GM12872 (cell line): Measurements from ENCODE around the gene SLBP.

Experiments used
- TF ChIP-seq, protein P1 (sequence below): IDR thresholded peaks from 3 replicates; pipeline ENCODE4 v1.5.1; 2011; ENCODE audit warnings: low read depth, mild to moderate bottlenecking, low read length, moderate library complexity; ENCODE audit not compliant: insufficient read depth

The SLBP gene

DNA sequence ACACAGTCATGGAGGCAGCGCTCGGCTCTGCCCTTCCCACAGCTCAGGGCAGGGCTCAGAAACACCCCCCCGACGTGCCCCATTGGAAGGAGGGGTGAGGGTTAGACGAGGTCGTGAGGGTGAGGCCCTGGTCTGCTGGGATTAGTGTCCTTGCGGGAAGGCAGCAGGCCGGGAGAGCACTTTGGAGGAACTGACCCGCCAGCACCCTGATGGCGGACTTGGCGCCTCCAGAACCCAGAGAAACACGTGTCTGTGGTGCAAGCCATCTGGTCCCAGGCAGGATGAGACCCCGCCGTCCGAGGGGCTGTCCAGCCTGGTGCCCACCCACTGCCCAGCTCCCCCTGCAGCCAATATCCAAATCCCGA lies 35.5 kb upstream of the SLBP start:
- TF ChIP-seq, protein P1, sequence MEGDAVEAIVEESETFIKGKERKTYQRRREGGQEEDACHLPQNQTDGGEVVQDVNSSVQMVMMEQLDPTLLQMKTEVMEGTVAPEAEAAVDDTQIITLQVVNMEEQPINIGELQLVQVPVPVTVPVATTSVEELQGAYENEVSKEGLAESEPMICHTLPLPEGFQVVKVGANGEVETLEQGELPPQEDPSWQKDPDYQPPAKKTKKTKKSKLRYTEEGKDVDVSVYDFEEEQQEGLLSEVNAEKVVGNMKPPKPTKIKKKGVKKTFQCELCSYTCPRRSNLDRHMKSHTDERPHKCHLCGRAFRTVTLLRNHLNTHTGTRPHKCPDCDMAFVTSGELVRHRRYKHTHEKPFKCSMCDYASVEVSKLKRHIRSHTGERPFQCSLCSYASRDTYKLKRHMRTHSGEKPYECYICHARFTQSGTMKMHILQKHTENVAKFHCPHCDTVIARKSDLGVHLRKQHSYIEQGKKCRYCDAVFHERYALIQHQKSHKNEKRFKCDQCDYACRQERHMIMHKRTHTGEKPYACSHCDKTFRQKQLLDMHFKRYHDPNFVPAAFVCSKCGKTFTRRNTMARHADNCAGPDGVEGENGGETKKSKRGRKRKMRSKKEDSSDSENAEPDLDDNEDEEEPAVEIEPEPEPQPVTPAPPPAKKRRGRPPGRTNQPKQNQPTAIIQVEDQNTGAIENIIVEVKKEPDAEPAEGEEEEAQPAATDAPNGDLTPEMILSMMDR = no peak

DNA sequence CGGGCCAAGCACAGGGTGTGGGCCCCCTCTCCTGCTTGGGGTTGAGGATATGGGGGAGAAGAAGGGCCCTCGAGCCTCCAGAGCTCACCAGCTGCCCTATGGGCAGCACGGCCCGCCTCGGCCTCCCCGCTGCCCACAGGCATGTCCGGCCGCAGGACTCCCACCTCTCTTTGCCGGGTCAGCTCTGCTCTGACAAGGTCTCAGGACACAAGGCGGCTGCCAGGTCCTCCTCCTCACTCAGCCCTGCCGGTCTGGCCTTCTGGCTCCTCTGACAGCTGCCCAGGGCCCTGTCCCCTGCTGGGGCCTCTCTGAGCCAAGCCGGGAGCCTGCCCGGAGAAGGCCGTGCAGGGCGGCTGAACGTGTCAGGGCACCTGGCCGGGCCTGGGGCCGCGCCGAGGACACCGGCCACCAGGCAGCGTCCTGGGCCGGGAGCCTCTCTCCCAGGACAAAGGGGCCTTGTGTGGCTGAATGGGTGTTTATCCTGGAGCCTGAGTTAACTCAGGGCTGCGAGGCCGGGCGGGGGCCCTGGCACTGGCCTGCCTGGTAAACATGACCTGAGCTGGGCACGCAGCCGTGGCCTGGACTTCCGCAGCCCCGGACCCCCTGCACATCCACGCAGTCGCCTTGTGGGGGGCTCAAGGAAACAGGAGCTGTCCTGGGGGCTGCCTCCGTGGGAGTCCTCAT lies 34.9 kb upstream of the SLBP start:
- TF ChIP-seq, protein P1 = no peak

DNA sequence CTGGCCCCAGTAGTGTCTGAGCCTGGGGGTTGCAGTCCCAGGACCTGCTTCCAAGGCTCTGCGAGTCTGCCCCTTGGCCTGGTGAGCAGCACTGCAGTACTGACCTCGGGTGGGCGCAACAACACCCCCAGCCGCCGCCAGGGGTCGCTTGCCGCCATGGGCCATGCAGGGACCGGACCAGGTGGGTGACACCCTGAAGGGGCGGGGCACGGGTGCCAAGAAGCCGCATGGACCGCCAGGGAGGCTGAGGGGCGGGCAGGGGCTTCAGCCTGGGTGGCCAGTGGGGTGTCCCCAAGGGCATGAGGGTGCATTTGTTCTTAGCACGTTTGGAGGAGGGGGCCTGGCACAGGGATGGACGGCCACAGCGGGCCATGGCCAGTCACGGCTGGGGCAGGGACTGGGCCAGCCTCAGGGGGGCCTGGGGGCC lies 34.2 kb upstream of the SLBP start:
- TF ChIP-seq, protein P1 = peak; percentile 86

DNA sequence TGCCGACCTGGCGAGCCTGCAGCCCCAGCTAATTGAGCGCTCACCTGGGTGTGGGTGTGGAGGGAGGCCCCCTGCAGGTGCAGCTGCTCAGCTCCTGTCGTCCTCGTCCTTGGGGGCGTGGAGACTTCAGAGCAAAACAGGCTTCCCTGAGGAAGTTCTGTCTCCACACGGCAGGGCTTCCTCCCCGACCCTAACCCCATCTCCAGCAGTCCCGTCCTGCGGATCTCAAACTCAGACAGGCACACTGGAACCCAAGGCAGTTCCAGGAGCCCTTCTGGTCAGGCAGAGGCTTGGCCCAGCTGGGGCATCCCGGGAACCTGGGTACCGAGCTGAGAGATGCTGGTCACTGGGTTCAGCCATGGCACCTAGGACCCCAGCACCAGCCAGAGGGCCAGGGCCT lies 33.6 kb upstream of the SLBP start:
- TF ChIP-seq, protein P1 = 0 out of 3 replicates have a peak, but pooled peaks have one; percentile 1

DNA sequence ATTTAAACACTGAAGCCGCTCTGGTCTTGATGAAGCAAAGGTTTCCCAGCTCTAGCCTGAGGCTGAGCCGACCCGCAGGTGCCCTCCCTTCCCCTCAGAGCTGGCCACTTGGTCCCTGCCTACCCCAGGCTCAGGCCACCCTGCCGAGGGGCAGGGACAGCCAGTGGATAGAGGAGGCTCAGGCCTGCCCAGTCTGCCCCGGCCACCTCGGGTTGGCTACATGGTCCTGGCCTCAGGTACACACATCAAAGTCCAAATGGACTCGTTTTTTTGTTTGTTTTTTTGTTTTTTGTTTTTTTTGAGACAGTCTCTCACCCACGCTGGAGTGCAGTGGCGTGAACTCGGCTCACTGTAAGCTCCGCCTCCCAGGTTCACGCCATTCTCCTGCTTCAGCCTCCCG lies 33.0 kb upstream of the SLBP start:
- TF ChIP-seq, protein P1 = no peak

DNA sequence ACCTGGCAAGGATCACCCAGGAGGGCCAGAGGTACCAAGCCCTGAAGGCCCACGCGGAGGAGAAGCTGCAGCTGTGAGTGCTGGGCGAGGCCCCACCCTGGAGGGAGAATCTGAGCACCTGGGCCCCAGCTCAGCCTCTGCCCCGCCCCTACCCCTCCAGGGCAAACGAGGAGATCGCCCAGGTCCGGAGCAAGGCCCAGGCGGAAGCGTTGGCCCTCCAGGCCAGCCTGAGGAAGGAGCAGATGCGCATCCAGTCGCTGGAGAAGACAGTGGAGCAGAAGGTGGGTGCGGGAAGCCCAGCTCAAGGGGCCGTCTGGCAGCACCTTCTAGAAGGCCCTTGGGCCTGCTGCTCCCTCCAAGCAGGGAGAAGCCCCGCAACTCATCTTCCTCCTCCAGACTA lies 32.4 kb upstream of the SLBP start:
- TF ChIP-seq, protein P1 = no peak

DNA sequence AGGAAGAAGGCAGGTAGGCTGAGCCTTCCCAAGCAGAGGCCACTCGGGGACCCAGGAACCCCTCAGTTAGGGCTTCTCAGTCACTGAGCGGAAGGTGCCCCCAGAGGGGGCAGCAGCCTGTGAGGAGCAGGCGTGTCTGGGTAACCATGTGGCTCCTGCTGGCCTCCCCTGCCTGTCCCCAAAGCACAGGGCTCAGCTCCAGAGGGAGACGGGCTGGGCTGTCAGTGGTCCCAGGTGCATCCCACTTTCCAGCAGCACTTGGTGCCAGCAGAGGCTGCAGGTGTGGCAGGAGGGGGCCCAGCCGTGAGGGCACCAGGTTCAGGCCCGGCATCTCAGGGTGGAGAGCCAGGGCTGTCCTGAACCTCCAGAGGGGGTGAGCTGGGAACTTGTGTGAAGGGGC lies 31.9 kb upstream of the SLBP start:
- TF ChIP-seq, protein P1 = no peak

DNA sequence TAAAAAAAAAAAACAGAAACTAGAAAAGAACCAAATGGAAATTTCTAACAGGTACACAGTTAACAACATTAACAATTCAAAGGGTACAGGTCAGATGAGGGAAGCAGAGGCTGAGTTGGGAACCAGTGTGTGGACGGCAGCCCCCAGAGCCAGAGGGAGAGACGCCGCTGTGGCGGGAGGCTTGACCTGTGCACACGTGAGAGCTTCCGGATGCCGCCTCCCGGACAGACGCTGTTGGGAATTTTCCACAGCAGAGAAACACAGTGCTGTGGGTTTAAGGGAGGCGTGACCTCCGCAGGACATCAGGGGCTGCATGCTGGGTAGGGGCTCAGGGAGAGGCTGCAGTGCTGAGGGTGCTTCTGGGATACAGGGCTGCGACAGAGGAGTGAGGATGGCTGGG lies 31.4 kb upstream of the SLBP start:
- TF ChIP-seq, protein P1 = no peak
